ENCODE measurements around the gene STIM2. TPM values are rescaled to one million over a fixed set of nuclear protein-coding genes. Genes with fewer than 3 reads are reported as not detected.
A peak's percentile ranks its signal among the peaks of the same experiment; 100 is the strongest.

Gene STIM2
- polyA plus RNA-seq, 3 donors: 3.8 to 18.4 (median 7.6) TPM

- no peak overlapping the region for H3K27ac ChIP-seq (ENCODE audit: low read depth, low read length)
- 81 to 93% (median 93%) methylated on average over 2 of the region's 2 CpGs for WGBS, 3 donors
Observed at GRCh38 chr4:26830033-26830432, 30.6 kb upstream of the STIM2 start.

GRCh38 chr4:26830701-26831100, 29.9 kb upstream of the STIM2 start:
- WGBS, 3 donors: 94 to 96% (median 96%) methylated on average over 4 of the region's 4 CpGs

DNA sequence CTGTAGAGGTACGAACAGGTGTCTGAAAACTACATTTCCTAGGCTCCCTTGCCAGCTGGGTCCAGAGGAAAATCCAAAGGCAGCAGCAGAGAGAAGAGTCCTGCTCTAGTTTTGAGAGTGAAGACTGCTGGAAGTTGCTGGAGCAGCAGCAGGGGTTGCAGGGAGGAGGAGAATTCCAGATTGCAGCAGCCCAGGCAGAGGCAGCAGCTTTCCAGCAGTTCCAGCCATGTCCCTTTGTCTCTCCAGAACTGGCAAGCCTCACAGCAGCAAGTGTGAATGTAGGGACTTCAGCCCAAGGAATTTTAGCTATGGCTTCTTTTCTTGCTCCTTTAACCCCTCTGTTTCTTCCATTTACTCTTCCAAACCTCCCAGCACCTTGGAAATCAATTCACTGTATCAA, 24.1 kb upstream of the STIM2 start:
- 86 to 95% (median 90%) methylated on average over 1 of the region's 1 CpG for WGBS, 3 donors
- H3K27ac ChIP-seq (ENCODE audit: low read depth, low read length): no peak overlapping the region

More at GRCh38 chr4:26830701-26831100, 29.9 kb upstream of the STIM2 start:
- no peak overlapping the region for H3K27ac ChIP-seq (ENCODE audit: low read depth, low read length)

- H3K27ac ChIP-seq (ENCODE audit: low read depth, low read length): no peak overlapping the region
- 63 to 85% (median 66%) methylated on average over 8 of the region's 8 CpGs for WGBS, 3 donors
Observed at GRCh38 chr4:26837993-26838842, 22.4 kb upstream of the STIM2 start.

DNA sequence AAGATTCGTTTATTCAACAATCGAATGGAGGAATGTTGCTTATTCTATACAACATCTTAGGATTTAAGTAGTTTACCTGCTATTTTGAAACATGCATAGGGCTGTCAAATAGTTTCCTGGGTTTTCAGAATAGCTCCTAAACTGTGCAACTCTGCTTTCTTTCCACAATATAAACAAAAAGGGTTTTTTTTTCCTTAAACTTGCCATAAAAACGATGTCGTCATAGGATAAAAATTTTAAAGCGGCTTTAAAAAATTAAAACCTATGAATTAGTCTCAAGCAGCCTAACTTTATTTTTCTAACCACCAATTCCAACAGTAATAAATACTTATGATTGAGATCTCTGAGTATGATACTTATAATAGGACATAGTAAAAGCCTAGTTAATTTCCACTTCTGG, 21.6 kb upstream of the STIM2 start:
- no peak overlapping the region for H3K27ac ChIP-seq (ENCODE audit: low read depth, low read length)
- WGBS, 3 donors: 71 to 82% (median 74%) methylated on average over 5 of the region's 5 CpGs

- no peak overlapping the region for H3K27ac ChIP-seq (ENCODE audit: low read depth, low read length)
- 44 to 49% (median 47%) methylated on average over 5 of the region's 5 CpGs for WGBS, 3 donors
Observed at GRCh38 chr4:26839534-26839951, 21.1 kb upstream of the STIM2 start.

DNA sequence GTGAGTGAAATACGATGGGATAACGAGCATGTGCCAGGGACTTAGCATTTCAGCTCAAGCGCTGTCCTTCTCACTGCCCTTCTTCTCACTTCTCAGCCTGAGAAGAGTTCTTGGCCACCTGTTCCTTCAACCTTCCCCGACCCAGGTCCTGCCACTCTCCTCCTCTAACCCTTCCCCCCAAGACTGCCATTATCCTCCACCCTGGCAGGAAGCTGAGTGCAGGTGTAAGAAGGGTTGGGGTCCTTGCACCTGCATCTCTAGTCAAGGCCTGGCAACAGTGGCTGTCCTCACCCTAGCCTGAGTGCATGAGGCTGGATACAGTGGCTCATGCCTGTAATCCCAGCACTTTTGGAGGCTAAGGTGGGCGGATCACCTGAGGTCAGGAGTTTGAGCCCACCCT, 19.9 kb upstream of the STIM2 start:
- 76 to 93% (median 77%) methylated on average over 4 to 5 of the region's 5 CpGs for WGBS, 3 donors
- H3K27ac ChIP-seq (ENCODE audit: low read depth, low read length): no peak overlapping the region

GRCh38 chr4:26842911-26843310, 17.7 kb upstream of the STIM2 start:
- WGBS, 3 donors: 43 to 70% (median 57%) methylated on average over 2 of the region's 2 CpGs
- H3K27ac ChIP-seq (ENCODE audit: low read depth, low read length): no peak overlapping the region

- no peak overlapping the region for H3K27ac ChIP-seq (ENCODE audit: low read depth, low read length)
- 80 to 96% (median 95%) methylated on average over 1 of the region's 1 CpG for WGBS, 3 donors
Observed at GRCh38 chr4:26850528-26850927, 10.1 kb upstream of the STIM2 start.

DNA sequence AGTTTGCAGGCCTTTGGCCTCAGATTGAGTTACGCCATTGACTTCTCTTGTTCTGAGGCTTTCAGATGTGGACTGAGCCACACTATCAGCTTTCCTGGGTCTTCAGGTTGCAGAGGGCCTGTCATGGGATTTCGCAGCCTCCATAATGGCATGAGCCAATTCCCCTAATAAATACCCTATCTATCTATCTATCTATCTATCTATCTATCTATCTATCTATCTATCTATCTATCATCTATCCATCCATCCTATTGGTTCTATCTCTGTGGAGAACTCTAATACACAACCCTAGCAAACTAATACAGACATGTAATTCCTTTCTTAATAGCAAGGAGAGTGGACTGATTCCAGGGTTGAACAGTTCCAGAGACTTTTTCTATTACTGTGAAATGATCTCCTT, 9.5 kb upstream of the STIM2 start:
- no peak overlapping the region for H3K27ac ChIP-seq (ENCODE audit: low read depth, low read length)
- 98 to 100% (median 99%) methylated on average over 2 of the region's 2 CpGs for WGBS, 3 donors

DNA sequence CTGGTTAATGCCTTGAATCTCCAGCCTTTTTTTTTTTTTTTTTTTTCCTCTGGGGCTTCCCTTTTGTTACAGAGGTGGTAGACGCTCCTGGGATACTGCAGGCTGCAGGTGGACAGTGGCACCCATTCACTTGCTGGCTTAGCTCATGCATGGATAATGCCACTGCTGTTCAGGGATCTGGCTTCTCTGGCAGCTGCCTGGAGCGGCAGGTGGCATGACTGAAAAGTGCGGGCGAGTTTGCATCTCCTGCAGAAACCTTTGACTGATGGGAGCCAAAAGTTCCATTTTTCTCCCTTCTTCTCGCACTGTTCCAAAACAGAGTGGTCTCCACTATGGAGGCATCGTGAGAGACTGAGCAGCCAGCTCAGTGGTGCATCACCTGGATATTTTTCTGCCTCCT, 5.9 kb upstream of the STIM2 start:
- no peak overlapping the region for H3K27ac ChIP-seq (ENCODE audit: low read depth, low read length)
- 69 to 76% (median 73%) methylated on average over 6 of the region's 6 CpGs for WGBS, 3 donors

GRCh38 chr4:26856906-26857277, 3.7 kb upstream of the STIM2 start:
- WGBS, 3 donors: 14 to 29% (median 26%) methylated on average over 7 of the region's 7 CpGs
- peak overlapping the region; percentile 34 for H3K27ac ChIP-seq (ENCODE audit: low read depth, low read length)

GRCh38 chr4:26857278-26858034, 3.2 kb upstream of the STIM2 start:
- H3K27ac ChIP-seq (ENCODE audit: low read depth, low read length): peak overlapping the region; percentile 34
- WGBS, 3 donors: 0% methylated on average over 61 to 65 of the region's 65 CpGs

GRCh38 chr4:26858035-26858918, 2.4 kb upstream of the STIM2 start:
- WGBS, 3 donors: 3 to 16% (median 13%) methylated on average over 17 of the region's 17 CpGs

DNA sequence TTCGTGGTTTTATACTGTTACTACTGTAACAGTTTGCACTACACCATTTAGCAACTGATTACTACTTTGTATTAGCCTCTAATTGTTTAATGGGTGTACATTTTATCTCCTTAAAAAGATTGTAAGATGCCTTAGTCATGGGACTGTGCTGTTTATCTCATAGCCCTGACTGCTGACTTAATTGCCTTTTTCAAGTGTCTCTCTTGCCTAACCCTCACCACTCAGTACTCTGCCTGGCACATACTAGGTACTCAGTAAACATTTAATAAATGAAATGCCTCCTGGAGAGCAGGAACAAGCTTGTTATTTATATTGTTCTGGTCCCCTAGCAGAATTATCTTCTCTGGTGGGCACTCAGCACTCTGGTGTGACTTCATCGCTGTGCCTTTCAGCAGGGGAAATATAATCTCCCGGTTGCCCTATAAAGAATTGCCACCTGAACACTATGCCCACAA, 1.7 kb upstream of the STIM2 start:
- 22 to 67% (median 62%) methylated on average over 3 of the region's 3 CpGs for WGBS, 3 donors
- H3K27ac ChIP-seq (ENCODE audit: low read depth, low read length): no peak overlapping the region

More at GRCh38 chr4:26858035-26858918, 2.4 kb upstream of the STIM2 start:
- no peak overlapping the region for H3K27ac ChIP-seq (ENCODE audit: low read depth, low read length)

- 12 to 54% (median 46%) methylated on average over 5 of the region's 5 CpGs for WGBS, 3 donors
- H3K27ac ChIP-seq (ENCODE audit: low read depth, low read length): no peak overlapping the region
Observed at GRCh38 chr4:26859762-26860156, 882 bp upstream of the STIM2 start.

DNA sequence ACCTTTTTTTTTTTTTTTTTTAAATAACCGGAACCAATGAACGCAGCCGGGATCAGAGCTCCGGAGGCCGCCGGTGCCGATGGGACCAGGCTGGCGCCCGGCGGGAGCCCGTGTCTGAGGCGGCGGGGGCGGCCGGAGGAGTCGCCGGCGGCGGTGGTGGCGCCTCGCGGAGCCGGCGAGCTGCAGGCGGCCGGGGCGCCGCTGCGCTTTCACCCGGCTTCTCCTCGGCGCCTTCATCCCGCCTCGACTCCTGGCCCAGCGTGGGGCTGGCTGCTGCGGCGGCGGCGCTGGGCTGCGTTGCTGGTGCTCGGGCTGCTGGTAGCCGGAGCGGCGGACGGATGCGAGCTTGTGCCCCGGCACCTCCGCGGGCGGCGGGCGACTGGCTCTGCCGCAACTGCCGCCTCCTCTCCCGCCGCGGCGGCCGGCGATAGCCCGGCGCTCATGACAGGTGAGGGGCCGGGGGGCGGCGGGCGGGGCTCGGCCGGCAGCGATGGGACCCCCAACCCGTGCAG, 337 bp downstream of the STIM2 start:
- WGBS, 3 donors: 0% methylated on average over 44 to 70 of the region's 70 CpGs
- H3K27ac ChIP-seq (ENCODE audit: low read depth, low read length): peak overlapping the region; percentile 75

DNA sequence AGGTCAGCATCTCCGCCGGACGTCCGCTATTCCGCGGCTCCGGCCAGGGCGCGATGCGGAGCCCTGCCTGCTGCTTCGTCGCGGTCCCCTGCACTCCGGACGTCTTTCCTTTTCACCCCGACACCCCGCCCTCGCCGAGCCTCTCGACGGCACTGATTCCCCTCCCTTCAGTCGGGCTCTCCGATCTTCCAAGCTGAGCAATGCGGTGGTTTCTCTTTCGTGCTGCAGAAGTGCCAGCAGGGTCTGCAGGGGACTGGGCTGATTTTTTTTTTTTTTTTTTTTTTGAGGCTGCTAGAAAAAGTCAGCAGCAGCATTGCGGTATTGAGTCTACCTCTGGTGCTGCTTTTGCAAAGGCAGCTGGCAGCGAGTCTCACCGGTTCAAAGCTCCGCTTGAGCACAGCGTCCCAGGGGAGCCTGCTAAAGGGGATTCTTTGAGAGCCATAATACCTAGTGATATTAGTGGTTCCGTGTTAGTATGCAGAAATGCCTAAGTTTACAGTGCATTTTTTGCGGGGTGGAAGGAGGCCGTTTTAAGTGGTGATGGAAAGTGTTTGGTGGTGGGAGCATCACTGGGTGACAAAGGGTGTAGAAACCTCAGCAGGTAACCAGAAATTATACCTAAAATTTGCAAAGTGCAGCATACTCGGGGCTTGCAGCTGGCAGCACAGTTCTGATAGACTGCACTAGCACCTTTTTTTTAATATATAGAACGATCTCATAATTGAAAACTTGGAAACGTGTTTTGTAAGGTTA, 969 bp downstream of the STIM2 start:
- peak overlapping the region; percentile 75 for H3K27ac ChIP-seq (ENCODE audit: low read depth, low read length)
- 0 to 1% (median 0%) methylated on average over 36 of the region's 36 CpGs for WGBS, 3 donors

Data from adipose tissue (tissue), 3 donors.